ENCODE data around the gene CKAP4.
A peak's percentile ranks its signal among the peaks of the same experiment; 100 is the strongest.

The CKAP4 gene

DNA sequence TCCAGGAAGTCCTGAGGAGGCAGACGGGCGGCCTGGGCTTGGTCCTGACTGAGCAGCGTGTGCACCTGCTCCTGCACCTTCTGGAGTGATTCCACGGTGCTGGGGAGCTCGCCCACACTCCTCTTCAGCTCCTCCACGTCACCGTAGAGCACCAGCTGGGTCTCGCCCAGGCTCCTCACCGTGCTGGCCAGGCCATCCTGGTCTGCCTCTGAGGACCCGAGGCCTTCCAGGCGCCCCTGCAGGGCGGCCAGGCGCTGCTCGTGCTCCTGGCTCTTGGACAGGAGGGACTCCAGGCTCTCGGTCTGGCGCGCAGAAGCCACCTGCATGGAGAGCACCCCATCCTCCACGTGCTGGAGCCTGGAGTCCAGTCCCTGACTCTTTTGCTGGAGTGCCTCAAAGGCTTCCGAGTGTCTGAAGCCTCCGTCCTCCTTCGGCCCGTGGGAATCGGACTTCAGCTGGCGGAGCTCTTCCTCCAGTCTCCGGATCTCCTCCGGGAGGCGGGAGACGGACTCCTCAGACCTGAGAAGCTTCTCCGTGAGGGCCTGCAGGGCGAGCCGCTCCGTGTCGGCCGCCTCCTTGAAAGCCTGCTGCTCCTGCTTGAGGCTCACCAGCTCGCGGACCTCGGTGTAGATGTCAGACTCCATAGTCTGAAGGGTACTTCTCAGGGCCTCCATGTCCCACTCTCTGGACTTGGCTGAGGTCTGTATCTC lies 8.4 kb downstream of the CKAP4 start:
- DNase-seq = no peak

DNA sequence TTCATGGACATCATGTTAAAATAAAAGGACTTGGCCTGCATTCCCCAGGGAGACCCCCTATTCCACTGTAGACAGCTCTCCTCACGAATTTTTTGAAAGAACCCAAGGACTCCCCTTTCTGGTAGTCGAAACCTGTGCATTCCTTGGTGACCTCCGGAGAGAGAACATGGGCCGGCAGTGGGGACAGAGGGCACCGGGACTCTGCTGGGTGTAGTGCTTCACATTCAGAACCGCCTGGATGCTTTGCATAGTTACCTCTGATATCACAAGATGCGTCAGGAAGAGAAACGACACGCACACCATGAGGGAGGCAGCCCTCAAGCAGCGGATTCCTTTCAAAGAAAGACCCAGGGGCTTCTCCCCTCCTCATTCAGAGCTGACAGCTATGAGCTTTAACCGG lies 9.7 kb downstream of the CKAP4 start:
- DNase-seq = no peak

DNA sequence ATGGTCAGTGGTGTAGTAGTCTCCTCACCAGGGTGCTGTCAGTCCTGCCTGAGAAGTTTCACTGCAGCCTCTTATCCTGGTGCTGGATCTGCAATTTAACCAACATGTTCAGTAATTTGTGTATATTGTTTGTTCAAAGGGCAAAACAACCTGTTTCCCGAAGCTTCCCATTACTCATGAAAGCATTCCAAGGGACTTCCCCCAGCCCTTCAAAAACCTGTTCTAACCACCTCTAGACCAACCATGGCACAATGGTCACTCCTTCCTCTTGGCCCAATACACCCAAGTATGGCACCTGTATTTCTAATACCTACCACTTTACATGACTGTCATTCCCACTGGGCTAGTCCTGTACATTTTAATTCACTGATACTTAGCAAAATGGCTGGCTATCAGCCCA lies 12.1 kb downstream of the CKAP4 start:
- DNase-seq = no peak

DNA sequence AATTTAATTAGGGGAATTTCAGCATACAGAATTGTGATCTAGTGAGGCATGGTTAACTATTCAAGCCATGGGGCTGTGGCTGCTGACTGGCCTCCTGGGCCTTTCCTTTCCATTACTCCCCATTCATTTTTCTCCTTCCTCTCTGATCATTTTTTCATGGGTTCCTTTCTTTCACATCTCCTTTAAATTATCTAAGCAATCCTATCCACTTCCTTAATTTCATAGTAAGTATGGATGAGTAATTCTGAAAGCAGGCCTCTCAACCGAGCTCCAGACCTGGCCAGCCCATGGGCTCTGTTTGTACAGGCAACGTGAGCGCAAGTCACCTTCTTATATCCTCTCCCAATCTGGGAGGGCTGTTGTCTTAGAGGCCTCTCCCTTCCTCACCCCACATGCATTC lies 13.4 kb downstream of the CKAP4 start:
- no peak for DNase-seq

DNA sequence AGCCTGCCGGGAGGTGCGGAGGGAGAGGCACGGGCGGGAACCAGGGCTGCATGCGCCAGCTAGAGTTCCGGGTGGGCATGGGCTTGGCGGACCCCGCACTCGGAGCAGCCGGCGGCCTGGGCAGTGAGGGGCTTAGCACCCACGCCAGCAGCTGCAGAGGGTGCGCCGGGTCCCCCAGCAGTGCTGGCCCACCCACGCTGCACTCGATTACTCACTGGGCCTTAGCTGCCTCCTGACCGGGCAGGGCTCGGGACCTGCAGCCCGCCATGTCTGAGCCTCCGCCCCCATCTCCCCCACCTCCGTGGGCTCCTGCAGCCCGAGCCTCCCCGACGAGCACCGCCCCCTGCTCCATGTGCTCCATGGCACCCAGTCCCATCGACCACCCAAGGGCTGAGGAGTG lies 14.8 kb downstream of the CKAP4 start:
- no peak for DNase-seq

DNA sequence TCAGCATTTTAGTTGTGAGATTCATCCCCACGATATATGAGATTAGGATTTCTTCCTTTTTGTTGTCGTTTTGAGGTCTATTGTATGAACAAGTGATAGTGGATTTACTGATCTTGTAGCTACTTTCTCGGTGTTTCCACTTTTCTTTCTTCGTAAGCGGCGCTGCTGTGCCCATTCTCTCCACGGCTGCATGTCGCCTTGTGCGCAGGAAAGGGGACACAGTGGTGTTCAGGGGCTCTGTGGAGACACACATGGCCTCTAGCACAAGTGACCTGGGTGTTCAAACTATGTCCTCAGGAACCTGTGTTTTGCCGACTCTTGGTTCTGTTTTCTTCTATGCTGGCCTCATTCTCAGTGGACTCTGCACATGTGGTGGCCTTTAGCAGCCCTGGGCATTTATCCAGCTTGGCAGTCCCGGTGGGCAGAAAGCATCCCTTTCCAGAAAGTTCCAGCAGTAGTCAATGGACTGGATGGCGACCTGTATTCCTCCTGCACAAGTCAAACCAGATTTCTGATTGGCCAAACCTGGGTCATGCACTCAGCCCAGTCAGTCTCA lies 18.7 kb downstream of the CKAP4 start:
- DNase-seq = no peak

DNA sequence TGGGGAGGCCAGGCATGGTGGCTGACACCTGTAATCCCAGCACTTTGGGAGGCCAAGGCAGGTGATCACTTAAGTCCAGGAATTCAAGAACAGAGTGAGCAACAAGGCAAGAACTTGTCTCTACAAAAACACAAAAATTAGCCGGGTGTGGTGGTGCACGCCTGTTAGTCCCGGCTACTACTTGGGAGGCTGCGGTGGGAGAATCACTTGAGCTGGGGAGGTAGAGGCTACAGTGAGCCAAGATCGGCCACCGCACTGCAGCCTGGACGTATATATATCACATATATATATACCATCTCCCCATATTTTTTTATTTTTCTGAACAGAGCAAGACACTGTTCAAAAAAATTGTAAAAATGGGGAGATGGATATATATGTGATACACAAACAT lies 19.5 kb downstream of the CKAP4 start:
- no peak for DNase-seq

DNA sequence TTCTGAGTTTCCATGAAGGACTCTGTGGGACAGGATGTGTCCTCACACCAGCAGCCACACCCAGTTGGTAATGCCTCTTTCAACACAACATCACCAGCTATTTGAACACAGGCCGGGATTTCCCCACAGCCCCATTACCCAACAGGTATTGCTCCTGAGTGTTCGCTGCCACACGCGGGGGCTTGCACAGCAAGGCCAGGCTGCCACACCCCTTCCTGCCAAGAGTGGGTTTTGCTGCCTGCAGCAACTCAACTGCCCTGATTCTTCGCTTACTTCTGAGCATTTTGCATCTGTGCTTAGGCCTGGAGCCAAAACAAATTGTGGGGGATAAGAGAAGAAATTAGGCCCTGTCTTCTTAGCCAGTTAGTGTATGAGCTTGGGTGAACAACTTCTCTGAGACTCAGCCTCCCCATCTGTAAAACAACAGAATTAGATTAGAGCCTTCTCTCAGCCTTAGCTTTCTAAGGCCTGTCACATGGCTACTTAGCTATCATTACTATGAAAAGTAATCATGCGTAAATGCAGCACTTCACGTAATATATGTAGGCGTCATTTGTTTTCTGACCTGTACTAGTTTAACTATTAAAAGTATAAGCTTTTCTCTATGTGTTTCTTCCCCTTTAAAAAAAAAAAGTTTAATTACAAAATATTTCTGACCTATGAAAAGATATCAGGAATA lies 20.0 kb downstream of the CKAP4 start:
- DNase-seq = no peak

DNA sequence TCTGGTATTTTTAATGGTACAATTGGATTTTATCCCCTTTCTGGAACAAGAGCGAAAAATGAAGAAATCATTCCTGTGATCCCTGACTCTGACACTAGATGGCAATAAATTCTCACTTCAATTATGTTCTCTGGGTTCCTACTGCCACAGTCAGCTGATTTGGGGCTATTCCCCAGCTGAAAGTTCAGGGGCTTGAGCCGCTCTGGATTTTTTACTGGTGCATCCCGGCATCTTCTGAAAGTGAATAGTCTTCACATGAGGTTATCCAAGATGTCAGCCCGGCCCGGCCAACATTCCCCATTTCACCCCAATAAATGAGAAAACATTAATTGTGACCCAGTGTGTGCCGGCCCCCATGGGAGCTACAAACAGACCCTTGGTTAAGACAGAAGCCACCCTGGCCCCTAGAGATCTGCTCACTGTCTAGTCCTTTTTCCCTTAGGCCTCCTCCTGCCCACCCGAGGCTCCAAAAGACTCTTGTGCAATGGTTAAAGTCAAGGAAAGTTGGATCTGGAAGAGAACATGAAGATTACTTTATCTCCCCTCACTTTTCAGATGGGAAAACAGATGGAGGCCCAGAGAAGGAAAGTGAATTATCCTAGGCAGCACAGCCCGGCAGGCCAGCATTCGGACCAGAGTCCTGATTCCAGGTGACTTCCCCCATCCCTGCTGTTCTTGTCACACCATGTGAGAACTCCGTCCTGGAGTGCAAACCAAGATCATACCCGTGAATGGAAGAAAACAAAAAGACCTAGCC lies 20.8 kb downstream of the CKAP4 start:
- peak; percentile 59 to 66 for DNase-seq

DNA sequence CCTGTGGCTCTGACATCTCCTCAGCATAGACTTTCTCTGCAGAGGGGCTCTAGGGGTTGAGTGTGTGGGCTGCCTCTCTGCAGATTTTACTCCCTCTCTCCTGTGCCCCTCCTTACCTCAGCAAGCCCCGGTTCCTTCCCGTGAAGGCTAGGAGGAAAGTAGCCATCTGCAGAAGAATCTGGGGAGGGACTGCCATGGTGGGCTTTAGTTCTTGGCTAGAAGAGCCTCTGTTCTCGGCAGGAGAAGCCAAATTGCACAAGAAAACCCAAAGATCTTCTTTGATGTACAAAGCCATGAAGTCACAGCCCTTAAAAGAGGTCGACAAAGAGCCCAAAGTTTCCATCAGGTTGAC lies 23.5 kb downstream of the CKAP4 start:
- DNase-seq = no peak

DNA sequence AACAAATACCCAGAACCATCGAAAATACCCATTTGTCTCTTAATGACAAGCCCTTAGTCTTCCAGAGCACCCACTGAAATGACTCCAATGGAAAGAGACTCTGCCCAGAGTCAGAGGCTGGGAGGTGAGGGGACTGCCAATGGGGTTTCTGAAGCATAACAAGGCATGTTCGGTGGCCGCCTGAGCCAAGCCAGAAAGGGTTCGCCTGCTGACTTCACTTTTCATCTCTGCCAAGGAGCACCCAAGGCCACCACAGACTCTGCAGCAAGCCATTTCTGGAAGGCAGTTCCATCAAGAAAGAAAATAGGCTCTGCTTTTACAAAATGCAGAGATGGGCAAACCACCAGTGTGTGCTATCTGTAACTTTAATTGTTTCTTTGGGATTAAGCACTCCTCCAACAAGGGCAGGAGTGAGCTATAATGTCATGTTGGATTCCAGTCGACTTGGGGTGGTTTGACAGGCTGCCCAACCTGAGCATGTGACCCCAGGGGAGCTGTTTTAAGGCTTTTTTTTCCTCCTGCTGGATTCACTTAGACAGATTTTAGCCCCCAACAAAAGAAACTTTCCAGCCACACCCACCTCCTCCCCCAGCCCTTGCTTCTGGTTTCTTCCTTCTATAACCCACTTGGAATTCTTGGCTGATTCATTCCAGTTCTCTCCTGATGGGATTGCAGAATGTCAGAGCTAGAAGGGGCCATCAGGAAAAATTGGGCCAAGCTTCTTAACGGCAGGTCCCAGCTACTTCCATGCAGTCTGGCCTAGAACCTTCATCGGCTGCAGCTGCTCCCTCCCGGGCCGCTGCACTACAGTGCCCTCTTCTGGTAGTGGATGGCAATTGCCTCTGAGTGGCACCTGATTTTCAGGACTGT lies 24.1 kb downstream of the CKAP4 start:
- DNase-seq = peak; percentile 47 to 60

DNA sequence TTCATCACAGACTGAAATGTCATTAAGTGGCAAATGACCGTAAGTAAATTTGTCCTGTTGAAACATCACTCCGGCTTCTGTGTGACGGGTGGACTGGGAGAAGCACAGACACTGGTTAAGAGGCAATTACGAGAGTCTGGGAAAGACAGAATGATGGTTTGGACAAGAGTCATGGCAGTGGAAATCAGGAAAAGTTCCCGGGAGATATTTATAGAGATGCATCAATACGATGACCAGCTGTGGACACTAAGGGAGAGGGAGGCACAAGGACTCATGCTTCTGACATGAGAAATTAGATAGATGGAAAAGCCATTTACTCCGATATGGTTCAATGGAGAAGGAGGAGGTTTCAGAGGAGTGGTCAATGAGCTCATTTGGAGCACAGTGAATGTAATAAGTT lies 27.3 kb downstream of the CKAP4 start:
- DNase-seq = no peak

DNA sequence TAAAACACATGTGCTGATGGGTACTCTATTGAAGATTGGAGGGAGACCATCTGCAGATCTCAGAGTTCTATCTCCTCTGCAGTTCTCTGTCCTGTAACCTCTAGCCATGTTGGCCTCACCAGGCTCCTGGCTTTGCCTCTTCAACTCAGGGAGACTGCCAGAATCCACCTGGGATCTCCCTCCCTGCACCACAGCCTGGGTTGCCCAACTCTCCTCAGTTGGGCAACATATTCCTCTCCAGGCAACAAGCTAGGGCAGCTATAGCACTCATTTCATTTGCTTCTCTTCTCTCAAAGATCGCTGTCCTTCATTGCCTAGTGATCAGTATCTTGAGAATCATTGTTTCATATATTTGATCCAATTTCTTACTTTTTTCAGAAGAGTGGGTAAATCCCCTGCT lies 28.8 kb downstream of the CKAP4 start:
- DNase-seq = no peak

DNA sequence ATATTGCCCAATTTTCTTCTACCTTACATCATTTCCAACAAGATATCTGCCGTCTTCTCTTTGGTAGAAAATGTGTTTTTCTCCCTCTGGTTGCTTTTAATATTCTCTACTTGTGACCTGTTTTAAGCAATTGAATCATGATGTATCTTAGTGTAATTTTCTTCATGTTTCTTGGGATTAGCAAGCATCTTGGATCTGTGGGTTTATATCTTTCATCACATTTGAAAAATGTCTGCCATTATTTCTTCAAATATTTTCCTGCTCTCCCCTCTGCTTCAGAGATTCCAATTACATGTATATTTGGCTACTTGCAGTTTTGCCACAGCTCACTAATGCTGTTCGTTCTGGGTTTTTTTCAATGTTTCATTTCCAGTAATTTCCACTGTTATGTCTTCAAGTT lies 30.1 kb downstream of the CKAP4 start:
- DNase-seq = no peak

DNA sequence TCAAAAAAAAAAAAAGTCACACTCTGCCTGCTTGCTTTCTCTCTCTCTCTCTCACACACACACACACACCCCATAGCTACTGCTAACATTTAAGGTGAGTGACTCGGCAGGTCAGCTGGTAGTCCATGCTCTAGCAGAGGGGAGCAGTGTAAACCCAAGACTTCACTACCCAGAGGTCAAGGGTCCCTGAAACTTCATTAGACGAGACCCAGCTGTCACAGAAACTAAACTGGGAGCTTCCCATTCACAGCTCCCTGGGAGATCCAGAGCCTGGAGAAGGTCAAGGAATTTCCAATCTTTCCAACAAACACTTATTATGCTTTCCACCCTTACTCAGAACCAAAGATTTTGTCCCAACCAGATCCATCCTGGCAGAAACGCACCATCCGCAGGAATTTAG lies 33.2 kb downstream of the CKAP4 start:
- DNase-seq = no peak

DNA sequence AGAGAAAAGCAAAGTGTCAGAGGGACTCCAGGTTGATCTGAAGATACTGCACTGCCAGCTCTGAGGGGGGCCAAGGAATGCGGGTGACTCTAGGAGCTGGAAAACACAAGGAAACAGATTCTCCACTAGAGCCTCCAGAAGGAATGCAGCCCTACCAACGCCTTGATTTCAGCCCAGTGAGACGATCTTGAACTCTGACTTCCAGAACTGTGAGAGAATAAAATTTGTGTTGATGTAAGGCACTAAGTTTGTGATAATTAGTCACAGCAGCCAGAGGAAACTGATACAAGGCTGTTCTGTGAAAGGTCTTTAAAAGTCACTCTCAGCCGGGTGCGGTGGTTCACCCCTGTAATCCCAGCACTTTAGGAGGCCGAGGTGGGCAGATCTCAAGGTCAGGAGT lies 34.2 kb downstream of the CKAP4 start:
- DNase-seq = no peak

DNA sequence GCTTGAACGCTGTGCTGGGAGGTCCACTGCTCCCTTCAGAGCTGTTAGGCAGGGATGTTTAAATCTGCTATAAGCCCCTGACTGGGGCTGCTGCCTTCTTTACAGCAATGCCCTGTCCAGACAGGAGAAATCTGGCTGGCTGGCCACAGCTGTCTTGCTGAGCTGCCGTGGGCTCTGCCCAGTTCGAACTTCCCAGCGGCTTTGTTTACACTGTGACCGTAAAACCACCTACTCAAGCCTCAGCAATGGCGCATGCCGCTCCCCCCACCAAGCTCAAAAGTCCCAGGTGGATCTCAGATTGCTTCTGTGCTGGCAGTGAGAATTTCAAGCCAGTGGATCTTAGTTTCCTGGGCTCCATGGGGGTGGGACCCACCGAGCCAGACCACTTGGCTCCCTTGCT lies 35.8 kb downstream of the CKAP4 start:
- DNase-seq = no peak

DNA sequence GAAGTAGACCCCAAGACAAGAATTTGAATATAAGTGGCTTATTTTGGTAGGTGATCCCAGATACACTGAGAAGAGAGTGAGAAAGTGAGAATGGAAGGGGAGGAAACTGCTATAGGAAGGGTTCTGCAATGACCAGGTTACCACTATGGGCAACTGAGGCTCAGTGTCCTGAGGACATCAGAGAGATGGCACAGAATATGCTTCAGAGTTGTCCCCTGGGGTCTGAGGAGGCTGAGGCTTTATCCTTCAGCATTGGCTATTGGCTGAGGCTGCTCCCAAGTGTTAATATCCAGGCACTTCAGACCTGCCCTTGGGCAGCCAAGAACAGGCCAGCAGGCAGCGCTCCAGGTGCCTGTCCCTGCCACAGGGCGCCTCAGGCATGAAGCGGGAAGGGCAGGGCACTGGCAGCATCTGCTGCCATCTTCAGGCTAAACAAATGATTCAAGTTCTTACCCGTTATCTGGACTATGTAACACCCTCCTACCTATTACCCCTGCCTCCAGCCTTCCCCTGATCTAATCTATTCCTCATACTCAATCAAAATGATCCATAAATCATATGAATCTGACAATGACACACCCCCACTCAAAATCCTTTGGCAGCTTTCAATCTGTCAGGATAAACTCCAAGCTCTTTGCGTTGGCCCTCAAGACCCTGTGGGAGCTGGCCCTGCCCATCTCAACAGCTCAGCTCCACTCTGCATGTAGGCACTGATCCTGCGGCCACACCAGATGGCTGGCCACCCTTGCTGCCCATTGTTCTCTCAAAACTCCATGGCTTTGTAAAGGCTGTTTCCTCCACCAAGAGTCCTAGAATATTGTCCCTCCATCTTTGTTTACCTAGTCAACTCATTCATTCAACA lies 42.4 kb downstream of the CKAP4 start:
- DNase-seq = peak in 1 of 2 experiments; percentile 8

DNA sequence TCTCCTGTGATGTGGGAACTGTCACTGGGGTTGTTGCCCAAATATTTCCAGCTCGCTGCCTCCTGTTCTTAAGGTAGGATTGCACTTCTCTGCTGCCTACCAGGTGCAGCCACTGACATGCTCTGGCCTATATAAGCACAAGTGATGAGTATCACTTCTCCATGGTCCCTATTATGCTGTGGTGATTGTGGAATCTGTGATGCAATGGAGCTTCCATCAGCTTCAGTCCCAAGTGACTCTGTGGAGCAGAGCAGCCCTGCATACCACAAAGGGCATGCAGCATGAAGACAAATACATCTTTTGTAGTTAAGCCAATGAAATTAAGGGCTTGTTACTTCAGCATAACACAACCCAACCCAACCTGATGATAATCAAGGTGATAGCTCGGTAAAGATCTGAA lies 43.5 kb downstream of the CKAP4 start:
- DNase-seq = no peak

DNA sequence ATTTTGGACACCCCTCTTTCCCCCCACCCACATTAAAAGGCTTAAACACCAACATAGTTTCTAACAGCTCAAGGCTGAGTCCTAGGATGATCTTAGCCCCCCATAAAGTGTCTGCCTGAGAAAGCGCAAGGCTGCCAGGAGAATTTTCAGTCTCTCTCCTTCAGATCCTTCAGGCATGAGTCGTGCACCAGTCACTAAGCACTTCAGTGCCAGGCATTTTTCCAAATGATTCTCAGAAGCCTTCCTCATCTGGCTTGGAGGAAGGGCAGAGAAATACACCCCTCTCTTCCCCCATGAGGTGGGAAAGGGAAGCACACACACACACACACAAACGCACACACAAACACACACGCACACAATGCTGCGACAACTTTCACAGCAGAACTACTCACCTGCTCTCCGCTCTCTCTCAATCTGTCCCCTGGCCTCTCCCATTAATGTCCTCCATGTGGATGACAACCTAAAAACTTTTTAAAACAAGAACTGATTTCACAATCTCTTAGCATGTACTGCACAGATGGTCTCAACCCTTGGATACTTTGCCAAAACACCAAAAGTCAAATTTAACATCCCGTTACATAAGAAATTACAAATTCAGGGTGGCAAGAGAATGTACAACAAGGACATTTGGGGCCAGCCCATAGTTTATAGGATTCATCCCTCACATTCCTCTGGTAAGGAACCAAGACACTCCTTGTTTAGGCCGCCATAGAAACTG lies 49.8 kb downstream of the CKAP4 start:
- DNase-seq = no peak

DNA sequence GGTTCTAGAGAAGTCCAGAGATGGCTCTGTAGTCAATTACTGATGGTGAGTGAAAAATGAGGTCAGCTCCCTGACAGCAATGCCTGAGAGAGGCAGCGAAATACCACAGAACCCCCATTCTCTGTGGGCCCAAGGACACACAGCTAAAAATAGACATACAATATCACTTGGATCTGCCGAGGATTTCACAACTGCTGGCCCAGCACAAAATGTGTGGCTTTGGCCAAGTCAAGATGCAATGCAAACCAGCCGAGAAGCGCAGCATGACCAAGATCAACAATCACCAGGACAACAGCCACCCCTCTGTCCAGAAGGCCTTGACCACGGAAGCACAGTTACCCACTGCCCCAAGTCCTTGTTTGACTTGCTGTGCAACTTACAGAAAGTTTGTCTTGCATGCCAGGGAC lies 52.2 kb downstream of the CKAP4 start:
- DNase-seq = no peak
